Fibroblast of the aortic adventitia (primary cell): ENCODE data around the gene KLF13. TPM values are rescaled to one million over a fixed set of nuclear protein-coding genes. Genes with fewer than 3 reads are reported as not detected.

Experiments
- DNase-seq: peaks from one replicate; pipeline ENCODE4 v3.0.0-alpha.2; 2010; ENCODE audit warnings: low read depth
- H3K4me3 ChIP-seq: 2 replicates; pipeline ENCODE4 v1.5.1; 2011; ENCODE audit warnings: low read depth, mild to moderate bottlenecking, control low read depth, low read length, moderate library complexity
- total RNA-seq: library from RNA; depleted of rRNA; stranded (reverse); fragments of >200 nt; gene quantifications from 2 replicates; pipeline ENCODE4 v1.2.3, GENCODE V29; 2012; ENCODE audit warnings: low replicate concordance
- TF ChIP-seq, protein P1 (sequence below): IDR thresholded peaks from 2 replicates; pipeline ENCODE4 v1.5.1; 2011; ENCODE audit warnings: mild to moderate bottlenecking, low read length, control low read depth, inconsistent platforms; ENCODE audit not compliant: insufficient read depth

KLF13 gene
- total RNA-seq, 1 donor: 40.4 TPM

DNA sequence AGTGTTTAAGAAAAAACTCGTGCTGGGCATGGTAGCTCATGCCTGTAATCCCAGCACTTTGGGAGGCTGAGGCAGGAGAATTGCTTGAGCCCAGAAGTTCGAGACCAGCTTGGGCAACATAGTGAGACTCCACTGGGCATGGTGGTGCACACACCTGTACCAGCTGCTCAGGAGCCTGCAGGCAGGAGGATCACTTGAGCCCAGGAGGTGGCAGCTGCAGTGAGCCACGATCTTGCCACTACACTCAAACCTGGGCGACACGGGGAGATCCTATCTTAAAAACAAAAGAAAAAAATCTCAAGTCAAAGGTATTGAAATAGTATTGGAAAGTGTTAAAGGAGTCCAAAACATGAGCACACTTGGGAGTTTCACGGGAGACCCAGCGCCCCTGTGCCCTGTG is 14.0 kb downstream of the KLF13 start:
- TF ChIP-seq, protein P1, sequence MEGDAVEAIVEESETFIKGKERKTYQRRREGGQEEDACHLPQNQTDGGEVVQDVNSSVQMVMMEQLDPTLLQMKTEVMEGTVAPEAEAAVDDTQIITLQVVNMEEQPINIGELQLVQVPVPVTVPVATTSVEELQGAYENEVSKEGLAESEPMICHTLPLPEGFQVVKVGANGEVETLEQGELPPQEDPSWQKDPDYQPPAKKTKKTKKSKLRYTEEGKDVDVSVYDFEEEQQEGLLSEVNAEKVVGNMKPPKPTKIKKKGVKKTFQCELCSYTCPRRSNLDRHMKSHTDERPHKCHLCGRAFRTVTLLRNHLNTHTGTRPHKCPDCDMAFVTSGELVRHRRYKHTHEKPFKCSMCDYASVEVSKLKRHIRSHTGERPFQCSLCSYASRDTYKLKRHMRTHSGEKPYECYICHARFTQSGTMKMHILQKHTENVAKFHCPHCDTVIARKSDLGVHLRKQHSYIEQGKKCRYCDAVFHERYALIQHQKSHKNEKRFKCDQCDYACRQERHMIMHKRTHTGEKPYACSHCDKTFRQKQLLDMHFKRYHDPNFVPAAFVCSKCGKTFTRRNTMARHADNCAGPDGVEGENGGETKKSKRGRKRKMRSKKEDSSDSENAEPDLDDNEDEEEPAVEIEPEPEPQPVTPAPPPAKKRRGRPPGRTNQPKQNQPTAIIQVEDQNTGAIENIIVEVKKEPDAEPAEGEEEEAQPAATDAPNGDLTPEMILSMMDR: no peak
- DNase-seq: no peak
- H3K4me3 ChIP-seq: no peak overlapping the region

DNA sequence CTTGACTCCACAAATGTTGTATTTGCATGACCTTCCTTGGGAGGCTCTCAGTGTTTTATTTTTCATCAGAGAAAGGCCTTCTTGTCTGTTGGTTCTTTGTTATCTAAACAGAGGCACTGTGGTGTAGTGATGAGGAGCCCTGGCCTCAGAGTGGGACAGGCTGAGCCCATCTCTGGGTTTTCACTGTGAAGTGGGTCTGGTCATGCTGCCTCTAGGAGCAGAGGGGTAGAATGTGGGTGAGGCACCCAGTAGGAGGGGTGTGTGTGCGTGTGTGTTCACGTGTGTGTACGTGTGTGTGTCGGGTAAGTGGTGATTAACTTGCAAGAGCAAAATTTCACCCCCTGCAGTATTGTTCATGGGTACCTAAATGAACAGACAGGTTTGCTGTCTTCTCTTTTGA is 14.4 kb downstream of the KLF13 start:
- DNase-seq: no peak
- H3K4me3 ChIP-seq: no peak overlapping the region
- TF ChIP-seq, protein P1: no peak

DNA sequence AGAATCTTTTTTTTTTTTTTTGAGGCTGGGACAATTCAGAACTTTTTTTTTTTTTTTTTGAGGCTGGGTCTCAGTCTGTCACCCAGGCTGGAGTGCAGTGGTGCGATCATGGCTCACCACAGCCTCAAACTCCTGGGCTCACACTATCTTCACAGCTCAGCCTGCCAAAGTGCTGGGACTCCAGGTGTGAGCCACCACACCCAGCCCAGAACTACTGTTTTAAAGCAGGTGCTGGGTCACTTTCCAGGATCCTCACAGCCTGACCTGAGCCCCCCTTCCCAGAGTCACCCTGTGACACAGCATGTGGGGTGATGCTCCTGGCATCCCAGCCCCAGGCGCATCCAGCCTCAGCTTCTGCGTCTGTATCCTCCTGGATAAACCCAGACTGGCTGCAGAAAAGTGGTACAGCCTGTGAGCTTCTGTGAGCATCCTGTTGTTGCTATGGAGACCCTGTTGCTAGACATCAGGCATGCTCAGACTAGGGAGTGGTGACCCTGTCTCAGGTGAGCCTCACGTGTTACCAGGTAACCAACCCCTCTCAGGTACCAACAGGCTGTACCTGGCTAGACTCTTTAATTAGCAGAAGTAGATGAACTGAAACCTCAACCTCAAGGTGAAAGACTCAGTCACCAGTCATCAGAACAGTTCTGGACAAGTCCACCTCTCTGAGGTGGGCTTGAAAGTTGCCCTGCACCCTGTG is 15.0 kb downstream of the KLF13 start:
- TF ChIP-seq, protein P1: no peak
- no peak for DNase-seq

DNA sequence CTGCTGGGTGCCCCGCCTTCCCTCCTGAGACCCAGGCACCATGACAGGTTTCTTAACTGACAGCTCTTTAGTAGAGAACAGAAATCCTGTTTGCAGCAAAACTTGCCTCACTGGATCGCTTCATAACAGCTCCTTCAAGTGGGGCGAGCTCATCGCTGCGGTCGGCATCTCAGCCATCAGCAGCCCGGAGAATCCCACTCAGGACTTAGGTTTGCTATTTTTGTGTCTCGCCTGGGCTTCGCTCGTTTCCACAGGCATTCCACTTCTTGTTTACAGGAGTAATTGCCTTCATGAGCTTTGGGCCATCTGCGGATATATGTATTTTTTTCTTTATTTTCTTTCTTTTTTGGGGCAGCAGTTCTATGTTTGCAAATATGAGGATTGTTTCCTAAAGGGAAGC is 15.7 kb downstream of the KLF13 start:
- TF ChIP-seq, protein P1: no peak
- no peak overlapping the region for H3K4me3 ChIP-seq
- no peak for DNase-seq

More for the DNA sequence above, 15.0 kb downstream of the KLF13 start:
- no peak overlapping the region for H3K4me3 ChIP-seq

DNA sequence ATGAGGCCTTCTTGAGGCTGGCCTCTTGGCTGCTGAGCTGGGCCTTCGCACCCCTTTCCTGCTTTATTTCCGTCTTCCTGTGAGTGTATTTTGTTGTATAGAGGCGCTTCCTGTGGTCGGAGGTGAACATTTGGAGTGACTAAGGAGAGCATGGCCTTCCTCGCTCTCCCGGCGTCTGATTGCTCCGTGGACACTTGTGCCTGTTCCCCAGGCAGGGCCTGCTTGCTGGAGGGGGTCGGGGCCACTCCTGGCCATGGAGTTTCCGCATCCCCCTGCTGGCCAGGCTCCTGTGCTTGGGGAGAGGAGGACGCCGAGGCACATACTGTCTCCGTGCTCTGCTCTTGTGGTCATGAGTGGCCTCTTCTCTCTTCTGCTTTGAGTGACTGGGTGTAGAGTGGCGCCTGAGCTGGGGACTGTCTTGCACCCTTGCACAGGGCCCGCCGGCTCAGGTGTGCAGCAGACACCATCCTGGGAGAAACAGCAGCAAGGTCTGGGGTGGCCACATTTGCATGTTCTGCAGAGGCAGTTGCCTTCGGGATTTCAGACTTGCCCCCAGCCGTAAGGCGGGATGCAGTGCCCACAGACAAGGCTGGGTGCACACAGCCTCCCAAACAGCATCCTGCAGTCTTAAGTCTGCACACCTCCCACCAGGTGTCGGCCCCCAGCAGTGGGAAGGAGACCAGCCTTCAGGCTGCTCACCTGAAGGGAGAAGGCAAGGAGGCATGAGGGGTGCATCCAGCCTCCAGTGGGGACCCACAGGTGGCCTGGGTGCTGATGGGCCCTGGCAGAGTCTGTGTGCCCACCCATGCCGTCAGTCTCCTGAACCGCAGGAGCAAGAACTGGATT is 16.4 kb downstream of the KLF13 start:
- no peak overlapping the region for H3K4me3 ChIP-seq
- TF ChIP-seq, protein P1: no peak
- no peak for DNase-seq

DNA sequence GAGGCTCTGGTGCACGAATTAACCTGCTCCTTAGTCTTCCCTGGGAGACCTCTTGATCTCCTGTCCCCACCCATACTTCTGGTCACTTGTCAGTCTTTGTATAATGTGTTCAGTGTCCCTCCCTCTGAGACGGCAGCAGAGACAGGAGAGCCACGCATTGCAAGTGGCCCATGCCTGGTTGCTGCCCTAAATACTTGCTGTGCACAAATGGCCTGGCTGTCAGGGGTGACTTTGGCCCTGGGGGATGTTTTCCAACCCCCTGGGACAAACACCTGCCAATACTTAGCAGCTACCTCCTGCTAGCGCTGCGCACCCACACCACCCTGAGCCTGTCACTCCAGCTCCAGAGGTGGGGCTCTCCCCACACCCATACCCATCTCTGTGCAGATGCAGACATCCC is 17.2 kb downstream of the KLF13 start:
- TF ChIP-seq, protein P1: no peak
- DNase-seq: no peak
- H3K4me3 ChIP-seq: no peak overlapping the region
